ENCODE data around the gene TCF15. TPM values are rescaled to one million over a fixed set of nuclear protein-coding genes. Genes with fewer than 3 reads are reported as not detected.
A peak's percentile ranks its signal among the peaks of the same experiment; 100 is the strongest.

Gene TCF15
- total RNA-seq, 6 donors from 2014 or later, result 0.14 to 1.4 (median 0.39) TPM; not detected in 1

GRCh38 chr20:575230-575629, 34.9 kb downstream of the TCF15 start:
- no peak overlapping the region for H3K27ac ChIP-seq

GRCh38 chr20:574297-574942, 35.7 kb downstream of the TCF15 start:
- TF ChIP-seq POLR2A (IDR thresholded peaks at IDR 0.05), result no peak
- no peak for TF ChIP-seq CTCF (IDR thresholded peaks at IDR 0.05)
- TF ChIP-seq EP300 (IDR thresholded peaks at IDR 0.05), result no peak
- TF ChIP-seq POLR2AphosphoS5 (IDR thresholded peaks at IDR 0.05), result no peak

More at GRCh38 chr20:575230-575629, 34.9 kb downstream of the TCF15 start:
- 91 to 93% methylated on average over 3 of the region's 3 CpGs for WGBS, 2 donors
- DNase-seq (no peak), ATAC-seq (ENCODE audit: low FRiP score in 2 of 2) (no peak)
- no peak for TF ChIP-seq CTCF (IDR thresholded peaks at IDR 0.05)
- no peak for TF ChIP-seq POLR2A (IDR thresholded peaks at IDR 0.05)
- no peak for TF ChIP-seq EP300 (IDR thresholded peaks at IDR 0.05)
- no peak for TF ChIP-seq POLR2AphosphoS5 (IDR thresholded peaks at IDR 0.05)
- Histone ChIP-seq H3K27me3 (no peaks in the 10 kb centered on the region), H3K36me3 (no peaks in the 10 kb centered on the region), H3K9me3 (no peaks in the 10 kb centered on the region), H3K4me3 (no peak overlapping the region), H3K4me1 (peaks cover 11 to 30% (median 20%) of the 10 kb centered on the region in 4 donors)

GRCh38 chr20:573414-574296, 36.5 kb downstream of the TCF15 start:
- no peak overlapping the region for H3K4me3 ChIP-seq
- 69 to 75% methylated on average over 11 of the region's 12 CpGs for WGBS, 2 donors
- TF ChIP-seq POLR2AphosphoS5 (IDR thresholded peaks at IDR 0.05) (no peak), EP300 (IDR thresholded peaks at IDR 0.05) (no peak), POLR2A (IDR thresholded peaks at IDR 0.05) (no peak), CTCF (IDR thresholded peaks at IDR 0.05) (no peak)
- H3K9me3 ChIP-seq, result no peaks in the 10 kb centered on the region
- H3K4me1 ChIP-seq, result peaks cover 11 to 30% (median 20%) of the 10 kb centered on the region in 4 donors
- H3K27me3 ChIP-seq, result no peaks in the 10 kb centered on the region
- no peaks in the 10 kb centered on the region for H3K36me3 ChIP-seq
- ATAC-seq (ENCODE audit: low FRiP score in 2 of 2), result no peak
- H3K27ac ChIP-seq, result peak overlapping the region in 2 of 4 donors; percentile 41 to 45
- no peak for DNase-seq

More at GRCh38 chr20:574297-574942, 35.7 kb downstream of the TCF15 start:
- Histone ChIP-seq H3K27ac (peak overlapping the region in 3 of 4 donors; percentile 26 to 45 (median 41)), H3K4me3 (no peak overlapping the region), H3K4me1 (peaks cover 11 to 30% (median 20%) of the 10 kb centered on the region in 4 donors), H3K27me3 (no peaks in the 10 kb centered on the region), H3K9me3 (no peaks in the 10 kb centered on the region), H3K36me3 (no peaks in the 10 kb centered on the region)
- no peak for ATAC-seq (ENCODE audit: low FRiP score in 2 of 2)
- no peak for DNase-seq
- 64% methylated on average over 12 to 15 of the region's 15 CpGs for WGBS, 2 donors

- Histone ChIP-seq H3K27ac (peak overlapping the region in 1 of 4 donors; percentile 32), H3K4me3 (no peak overlapping the region), H3K36me3 (no peaks in the 10 kb centered on the region), H3K4me1 (peaks cover 11 to 34% (median 20%) of the 10 kb centered on the region in 4 donors), H3K9me3 (no peaks in the 10 kb centered on the region), H3K27me3 (peaks cover 0 to 4% (median 0%) of the 10 kb centered on the region in 4 donors)
- no peak for ATAC-seq (ENCODE audit: low FRiP score in 2 of 2)
- DNase-seq, result no peak
- no peak for TF ChIP-seq CTCF (IDR thresholded peaks at IDR 0.05)
- no peak for TF ChIP-seq EP300 (IDR thresholded peaks at IDR 0.05)
- TF ChIP-seq POLR2AphosphoS5 (IDR thresholded peaks at IDR 0.05), result no peak
- no peak for TF ChIP-seq POLR2A (IDR thresholded peaks at IDR 0.05)
- WGBS, 2 donors, result 53 to 65% methylated on average over 7 of the region's 7 CpGs
Observed at GRCh38 chr20:572727-573126, 37.4 kb downstream of the TCF15 start.

Data from upper lobe of left lung (tissue), 6 donors.